ENCODE measurements around the gene UQCR11. TPM values are rescaled to one million over a fixed set of nuclear protein-coding genes. Genes with fewer than 3 reads are reported as not detected.

Gene UQCR11
- total RNA-seq, 2 donors from 2014 or later: 674 to 933 TPM

DNA sequence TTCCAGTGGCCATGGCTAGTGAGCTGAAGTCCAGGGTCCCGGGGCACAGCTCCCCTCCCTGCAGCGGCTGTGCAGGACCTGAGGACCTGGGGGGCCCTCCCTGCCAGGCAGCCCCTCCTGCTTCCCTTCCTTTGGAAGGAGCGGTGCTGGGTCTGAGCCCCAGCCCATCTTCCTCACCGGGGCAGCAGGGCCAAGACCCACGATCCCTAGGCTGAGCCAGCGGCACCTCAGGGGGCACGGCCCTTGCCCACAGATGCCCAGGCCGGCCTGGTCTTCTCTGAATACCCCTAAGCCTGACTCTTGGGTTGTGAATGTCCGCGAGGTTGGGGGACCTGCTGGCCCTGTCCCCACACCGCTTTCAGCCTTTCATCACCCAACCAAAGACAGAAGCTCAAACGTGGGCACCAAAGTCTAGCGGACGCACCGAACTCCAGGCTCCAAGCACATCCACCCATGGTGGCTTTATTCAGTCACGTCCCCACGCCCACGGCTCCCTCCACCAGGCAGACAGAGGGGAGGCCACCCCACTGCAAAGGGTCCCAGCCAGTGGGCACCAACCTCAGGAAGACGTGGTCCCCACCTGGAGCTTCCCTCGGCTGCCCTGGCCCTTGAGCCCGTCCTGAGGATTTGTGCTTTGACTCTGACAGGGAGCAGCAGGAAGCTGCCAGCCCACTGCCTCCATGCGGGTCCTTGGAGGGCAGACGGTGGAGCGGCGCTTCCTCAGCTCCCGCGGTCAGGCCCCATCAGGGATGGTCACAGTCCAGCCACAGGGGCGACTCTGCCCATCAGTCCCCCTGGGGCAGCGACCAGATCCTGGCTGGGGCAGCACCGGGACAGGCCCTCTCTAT, 28.8 kb downstream of the UQCR11 start:
- ATAC-seq (no peak), DNase-seq (no peak)

DNA sequence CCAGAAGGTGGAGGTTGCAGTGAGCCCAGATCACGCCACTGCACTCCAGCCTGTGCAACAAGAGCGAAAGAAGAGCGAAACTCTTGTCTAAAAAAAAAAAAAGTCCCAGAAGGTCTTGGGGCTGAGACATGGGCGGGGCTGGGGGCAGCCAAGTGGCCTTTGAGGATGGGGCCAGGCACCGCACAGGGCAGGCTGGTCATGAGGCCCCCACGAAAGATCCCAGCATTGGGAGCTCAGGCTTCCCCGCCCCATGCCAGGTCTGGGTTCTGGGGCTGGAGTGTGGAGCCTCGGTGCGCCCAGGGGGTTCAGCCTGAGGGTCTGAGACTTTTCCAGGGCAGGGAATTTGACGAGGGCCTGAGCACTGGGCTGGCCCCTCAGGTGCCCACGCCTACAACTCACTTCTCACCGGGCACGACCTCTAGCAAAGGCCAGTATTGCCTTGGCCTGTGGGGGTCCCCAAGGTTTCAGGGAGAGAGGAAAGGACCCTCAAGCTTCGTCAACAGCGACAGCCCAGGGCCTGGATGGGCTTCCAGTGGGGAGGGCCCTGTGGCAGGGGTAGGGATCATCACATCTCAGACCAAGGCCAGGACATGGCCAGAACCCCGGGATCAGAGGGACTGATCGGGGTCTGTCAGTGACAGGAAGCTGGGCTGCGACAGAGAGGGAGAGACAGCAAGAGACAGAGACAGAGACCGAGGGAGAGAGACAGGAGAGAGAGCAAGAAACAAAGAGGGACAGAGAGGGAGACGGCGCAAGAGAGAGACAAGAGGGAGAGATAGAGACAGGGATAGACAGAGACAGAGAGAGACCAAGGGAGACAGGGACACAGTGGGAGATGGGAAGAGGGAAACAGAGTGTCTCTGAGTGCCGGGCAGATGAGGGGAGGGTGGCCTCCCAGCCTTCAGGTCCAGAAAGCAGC, 29.7 kb downstream of the UQCR11 start:
- ATAC-seq (no peak), DNase-seq (no peak)
- intact Hi-C loops (cut with DNase I): no loop called here

More for the DNA sequence above, 28.8 kb downstream of the UQCR11 start:
- intact Hi-C loops (cut with DNase I): no loop called here

DNA sequence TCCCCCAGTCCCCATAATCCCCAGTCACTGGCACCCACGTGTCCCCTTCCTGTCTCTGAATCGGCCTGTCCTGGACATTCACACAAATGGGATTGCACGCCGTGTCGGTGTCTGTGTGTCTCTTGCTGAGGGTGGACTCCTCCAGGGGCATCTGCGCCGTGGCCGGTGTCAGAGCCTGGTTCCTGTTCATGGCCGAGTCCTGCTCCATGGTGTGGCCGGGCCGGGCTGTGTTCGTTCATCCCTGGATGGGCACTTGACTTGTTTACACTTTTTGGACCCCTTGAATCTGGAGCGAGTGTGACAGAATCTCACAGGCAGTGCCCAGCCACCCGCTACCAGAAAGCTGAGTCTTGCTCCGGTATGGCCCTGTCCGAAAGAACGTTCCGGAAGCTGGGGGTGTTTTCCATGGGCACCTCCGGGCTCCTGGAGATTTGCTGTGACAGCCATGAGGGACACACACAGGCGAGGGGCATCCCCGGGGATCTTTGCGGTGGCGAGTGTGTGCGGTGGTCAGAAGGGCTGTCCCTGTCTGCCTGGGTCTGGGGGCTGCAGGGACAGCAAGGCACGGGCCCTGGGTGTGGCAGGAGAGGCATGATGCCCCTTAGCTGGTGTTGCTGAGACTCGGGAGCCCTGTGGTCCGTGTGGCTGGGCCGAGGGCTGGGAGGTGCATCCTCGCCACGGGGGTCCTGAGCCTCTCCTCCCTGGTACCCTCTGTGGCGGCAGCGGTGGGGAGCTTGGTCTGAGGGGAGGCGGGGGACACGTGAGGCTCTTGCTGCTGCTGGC, 30.7 kb downstream of the UQCR11 start:
- no peak for ATAC-seq
- no peak for DNase-seq
- intact Hi-C loops (cut with DNase I): no loop called here

DNA sequence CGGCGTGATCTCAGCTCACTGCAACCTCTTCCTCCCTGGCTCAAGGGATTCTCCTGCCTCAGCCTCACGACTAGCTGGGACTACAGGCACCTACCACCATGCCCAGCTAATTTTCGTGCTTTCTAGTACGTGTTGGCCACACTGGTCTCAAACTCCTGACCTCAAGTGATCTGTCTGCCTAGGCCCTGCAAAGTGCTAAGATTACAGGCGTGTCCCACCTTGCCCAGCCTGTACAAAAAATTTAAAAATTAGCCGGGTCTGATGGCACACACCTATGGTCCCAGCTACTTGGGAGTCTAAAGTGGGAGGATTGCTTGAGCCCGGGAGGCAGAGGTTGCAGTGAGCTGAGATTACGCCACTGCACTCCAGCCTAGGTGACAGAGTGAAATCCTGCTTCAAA, 32.5 kb downstream of the UQCR11 start:
- DNase-seq (no peak), ATAC-seq (no peak)
- intact Hi-C loops (cut with DNase I): no loop called here

DNA sequence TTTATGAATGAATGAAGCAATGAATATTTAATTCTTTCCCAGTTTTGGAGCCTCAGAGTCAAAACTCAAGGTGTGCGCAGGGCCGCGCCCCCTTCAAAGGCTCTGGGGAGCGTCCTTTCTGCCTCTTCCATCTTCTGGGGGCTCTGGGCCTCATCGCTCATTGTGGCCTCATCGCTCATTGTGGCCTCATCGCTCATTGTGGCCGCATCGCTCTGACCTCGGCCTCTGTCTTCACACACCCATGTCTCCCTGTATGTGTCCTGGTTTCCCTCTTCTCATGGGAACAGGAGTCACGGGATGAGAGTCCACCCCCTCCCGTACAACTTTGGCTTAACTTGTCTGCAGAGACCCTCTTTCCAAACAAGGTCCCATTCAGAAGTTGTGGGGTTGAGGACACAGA, 33.9 kb downstream of the UQCR11 start:
- DNase-seq (no peak), ATAC-seq (no peak)
- intact Hi-C loops (cut with DNase I): no loop called here

DNA sequence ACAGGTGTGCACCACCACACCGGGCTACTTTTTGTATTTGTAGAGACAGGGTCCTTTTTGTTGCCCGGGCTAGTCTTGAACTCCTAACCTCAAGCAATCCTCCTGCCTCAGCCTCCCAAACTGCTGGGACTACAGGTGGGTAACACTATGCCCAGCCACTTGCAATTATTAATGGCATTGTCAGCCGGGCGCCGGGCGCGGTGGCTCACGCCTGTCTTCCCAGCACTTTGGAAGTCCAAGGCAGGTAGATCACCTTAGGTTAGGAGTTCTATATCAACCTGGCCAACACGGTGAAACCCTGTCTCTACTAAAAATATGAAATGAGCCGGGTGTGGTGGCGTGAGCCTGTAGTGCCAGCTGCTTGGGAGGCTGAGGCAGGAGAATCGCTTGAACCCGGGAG, 34.4 kb downstream of the UQCR11 start:
- ATAC-seq (no peak), DNase-seq (no peak)
- intact Hi-C loops (cut with DNase I): no loop called here

DNA sequence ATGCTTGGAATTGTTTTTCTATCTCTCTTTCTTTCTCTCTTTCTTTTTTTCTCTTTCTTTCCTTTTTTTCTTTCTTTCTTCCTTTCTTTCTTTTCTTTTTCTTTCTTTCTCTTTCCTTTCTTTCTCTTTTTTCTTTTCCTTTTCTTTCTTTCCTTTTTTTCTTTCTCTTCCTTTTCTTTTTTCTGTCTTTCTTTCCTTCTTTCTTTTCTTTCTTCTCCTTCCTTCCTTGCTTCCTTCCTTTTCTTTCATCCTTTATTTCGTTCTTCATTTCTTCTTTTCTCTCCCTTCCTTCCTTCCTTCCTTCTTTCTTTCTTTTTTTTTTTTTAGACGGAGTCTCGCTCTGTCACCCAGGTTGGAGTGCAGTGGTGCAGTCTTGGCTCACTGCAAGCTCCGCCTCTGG, 35.3 kb downstream of the UQCR11 start:
- DNase-seq (no peak), ATAC-seq (no peak)
- intact Hi-C loops (cut with DNase I): no loop called here

DNA sequence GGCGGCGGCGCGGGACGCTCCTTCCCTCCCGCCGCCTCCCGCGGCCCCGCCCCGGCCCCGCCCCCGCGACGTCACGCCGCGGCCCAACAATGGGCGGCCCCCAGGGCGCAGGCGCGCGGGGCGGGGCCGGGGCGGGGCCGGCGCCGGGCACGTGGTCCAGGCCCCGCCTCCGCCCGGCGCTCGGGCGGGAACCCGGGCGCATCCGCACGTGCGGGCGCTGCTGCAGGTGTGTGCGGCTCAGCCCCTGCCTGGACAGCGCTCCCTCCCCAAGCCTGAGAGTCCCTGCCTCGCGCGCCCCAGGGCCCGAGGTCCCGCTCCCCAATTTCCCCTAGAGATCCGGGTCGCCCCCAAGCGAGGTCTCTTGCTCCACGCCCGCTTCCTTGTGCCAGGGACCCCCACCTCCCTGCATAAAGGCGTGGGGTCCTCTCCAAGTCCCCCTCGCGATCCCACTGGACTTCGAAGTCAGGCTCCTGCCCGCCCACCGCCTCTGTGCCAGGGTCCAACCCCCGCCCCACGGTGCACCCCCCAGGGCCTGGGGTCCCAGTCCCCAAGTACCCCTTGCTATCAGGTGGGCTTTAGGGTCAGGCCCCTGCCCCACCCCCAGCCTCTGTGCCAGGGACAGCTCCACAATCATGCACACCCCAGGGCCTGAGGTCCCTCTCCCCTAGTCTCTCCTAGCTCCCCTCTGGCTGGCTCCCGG, 36.8 kb downstream of the UQCR11 start, which contains the start of gene MEX3D:
TSS of gene MEX3D (minus strand) at position 6 of the 700 bp plus-strand sequence. CDS start 267 bp downstream, outside the sequence.
- DNase-seq: peak; percentile 79
- intact Hi-C loops (cut with DNase I): no loop called here
- ATAC-seq: peak; percentile 74 to 87

DNA sequence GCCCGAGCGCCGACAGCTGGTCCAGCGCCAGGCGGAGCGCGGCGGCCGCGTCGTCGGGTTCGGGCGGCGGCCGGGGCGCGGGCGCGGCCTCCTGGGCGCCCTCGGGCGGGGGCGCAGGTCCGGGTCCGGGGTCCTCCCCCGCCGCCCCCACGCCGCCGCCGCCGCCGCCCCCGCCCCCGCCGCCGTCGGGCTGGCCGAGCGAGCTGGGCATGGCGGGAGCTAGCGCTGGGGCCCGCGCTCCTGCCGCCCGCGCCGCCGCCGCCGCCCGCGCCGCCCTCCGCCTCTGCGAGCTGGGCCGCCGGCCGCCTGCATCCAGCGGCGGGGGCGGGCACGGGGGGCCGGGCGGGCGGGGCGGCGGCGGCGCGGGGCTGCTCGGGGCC, 37.4 kb downstream of the UQCR11 start:
- ATAC-seq: no peak
- intact Hi-C loops (cut with DNase I): no loop called here
- DNase-seq: no peak

DNA sequence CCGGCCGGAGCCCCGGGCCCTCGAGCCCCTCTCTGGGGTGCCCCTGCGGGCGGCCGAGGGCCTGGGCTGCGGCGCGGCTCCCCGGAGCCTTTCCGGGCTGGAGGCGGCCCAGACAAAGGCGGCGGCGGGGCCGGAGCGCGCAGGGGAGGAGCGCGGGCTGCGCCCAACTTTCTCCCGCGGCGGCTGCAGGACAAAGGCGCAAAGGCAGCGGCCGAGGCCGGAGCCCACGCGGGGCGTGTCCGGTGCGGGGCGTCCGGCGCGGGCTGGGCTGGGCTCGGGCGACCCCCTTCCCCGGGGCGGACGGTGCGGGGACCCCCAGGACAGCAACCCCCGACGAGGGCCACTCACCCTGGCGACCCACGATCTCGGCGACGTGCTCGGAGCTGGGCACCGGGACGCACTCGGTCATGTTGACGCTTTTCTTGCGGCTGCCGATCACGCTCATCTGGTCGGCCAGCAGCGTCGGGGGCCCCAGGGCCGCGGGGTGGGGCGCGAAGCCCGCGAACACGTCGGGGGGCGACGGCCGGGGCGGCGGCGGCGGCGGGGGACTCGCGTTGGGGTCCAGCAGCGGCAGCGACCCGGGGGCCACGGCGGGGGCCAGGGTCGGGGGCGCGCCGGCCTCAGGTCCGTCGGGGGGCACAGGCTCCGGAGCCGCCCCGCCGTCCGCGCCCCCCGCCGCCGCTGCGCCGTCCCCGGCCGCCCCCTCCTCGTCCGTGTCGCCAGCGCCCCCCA, 38.0 kb downstream of the UQCR11 start:
- DNase-seq (peak; percentile 49), ATAC-seq (peak; percentile 51 to 57)
- intact Hi-C loops (cut with DNase I): no loop called here

DNA sequence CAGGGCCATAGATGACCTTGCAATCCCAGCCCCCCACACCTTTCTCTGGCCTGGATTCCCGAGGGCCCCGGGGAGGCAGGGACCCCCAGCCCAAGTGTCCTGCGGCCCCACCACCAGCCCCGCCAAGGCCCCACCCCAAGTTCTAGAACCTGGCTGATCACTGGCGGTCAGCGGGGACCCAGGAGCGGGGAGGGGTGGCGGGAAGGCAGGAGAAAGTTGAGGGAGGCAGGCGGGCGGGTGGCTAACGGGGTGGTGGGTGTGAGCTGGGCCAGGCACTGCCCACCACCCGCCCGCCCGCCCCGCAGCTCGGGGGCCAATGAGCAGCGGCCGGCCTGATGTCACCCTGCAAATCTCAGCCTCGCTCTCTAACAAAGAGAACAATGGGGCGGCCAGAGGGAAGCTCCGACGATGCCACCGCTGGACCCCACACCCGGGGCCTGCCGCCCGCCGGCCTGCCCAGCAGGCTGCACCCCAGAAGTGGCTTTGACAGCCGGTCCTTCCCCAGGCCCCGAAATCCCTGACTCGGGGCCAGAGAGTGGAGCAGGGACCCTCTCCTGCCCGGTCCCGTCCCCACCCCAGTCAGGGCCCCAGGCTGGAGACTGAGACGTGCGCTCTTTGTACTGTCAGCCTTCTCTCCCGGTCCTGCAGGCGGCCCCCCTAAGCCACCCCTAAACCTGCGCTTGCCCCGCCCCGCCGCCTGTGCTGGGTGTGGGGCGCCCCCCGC, 38.7 kb downstream of the UQCR11 start:
- intact Hi-C loops (cut with DNase I): no loop called here
- ATAC-seq (peak; percentile 88 to 89), DNase-seq (peak; percentile 74)

DNA sequence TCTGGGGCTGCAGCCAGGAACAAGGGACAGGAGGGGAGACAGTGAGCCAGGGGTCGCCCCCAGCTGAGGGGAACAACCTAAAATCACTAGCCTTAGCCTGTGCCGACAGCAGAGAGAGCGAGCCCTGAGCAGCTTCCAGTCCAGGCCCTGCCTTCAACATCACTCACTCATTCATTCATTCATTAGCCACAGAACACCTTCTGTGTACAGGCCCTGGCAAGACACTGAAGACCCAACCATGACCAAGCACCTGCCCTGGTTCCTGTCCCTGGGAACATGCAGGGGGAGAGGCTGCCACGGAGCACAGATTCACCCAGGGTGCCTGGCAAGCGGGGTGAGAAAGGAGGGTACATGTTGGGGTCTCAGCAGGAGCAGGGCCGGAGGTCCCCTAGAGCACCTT, 42.0 kb downstream of the UQCR11 start:
- ATAC-seq: no peak
- DNase-seq: no peak
- intact Hi-C loops (cut with DNase I): no loop called here

DNA sequence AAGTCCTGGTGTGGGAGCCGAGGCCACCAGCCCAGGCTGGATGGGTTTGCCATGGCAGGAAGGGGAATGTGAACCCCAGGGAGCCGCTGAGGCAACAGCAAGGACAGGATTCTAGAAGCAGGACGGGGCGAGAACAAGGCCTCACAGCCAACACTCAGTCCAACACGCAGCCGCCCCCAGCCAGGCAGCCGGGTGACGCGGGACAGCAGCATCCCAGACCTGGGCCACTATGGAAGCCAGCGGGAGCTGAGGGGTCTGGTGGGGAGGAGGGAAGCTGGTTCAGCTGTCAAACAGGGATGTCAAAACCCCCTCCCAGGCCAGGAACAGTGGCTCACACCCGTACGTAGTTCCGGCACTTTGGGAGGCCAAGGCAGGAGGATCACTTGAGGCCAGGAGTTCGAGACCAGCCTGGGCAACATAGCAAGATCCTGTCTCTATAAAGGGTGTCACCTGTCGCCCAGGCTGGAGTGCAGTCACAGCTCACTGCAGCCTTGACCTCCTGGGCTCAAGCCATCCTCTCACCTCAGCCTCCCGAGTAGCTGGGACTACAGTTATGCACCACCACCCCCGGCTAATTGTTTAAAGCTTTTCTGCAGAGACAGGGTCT, 43.9 kb downstream of the UQCR11 start:
- no peak for ATAC-seq
- intact Hi-C loops (cut with DNase I): no loop called here
- DNase-seq: no peak

DNA sequence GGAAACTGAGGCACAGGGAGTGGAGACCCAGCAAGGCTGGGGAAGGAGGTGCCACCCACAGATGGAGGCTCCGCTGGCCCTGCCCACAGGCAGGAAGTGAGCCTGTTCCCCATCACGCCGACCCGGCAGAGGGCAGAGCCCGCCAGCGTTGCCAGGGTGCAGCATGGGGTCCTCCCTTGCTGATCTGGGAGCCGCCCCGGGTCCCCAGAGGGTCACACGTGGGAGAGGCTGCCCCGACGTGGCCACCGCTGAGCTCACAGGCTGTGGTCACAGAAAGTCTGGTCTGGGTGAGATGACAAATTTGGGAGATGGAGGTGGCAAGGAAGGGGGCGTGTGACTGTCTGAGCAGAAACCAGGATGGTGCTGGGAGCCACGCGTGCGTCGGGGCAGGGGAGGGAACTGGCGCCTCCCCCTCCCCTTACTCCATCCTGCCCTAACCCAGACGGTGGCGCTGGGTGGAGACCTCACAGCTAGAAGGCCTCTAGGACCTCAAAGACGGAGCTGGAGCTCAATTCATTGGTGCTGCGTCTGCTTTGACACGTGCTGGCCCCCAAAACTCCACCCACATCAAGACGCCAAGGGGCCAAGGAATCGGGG, 44.9 kb downstream of the UQCR11 start:
- intact Hi-C loops (cut with DNase I): no loop called here
- ATAC-seq (no peak), DNase-seq (no peak)

DNA sequence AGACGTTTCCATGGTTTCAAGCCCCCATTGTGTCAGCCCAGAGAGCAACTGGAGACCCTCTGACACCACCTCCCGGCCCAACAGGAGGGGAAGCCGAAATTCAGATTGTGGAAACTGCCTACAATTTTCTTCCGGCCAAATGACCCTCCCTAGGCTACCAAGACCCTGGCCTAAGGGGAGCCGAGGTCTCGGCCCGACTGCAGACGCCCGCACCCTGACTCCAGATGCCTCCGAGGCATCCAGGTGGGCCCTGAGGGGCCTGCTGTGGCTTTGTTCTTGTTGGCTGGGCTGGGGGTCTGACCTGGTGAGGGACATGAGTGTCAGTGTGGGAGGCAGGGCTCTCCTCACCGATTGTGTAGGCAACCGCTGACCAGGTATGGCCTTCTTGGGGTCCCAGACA, 46.7 kb downstream of the UQCR11 start:
- DNase-seq (no peak), ATAC-seq (no peak)
- intact Hi-C loops (cut with DNase I): no loop called here

DNA sequence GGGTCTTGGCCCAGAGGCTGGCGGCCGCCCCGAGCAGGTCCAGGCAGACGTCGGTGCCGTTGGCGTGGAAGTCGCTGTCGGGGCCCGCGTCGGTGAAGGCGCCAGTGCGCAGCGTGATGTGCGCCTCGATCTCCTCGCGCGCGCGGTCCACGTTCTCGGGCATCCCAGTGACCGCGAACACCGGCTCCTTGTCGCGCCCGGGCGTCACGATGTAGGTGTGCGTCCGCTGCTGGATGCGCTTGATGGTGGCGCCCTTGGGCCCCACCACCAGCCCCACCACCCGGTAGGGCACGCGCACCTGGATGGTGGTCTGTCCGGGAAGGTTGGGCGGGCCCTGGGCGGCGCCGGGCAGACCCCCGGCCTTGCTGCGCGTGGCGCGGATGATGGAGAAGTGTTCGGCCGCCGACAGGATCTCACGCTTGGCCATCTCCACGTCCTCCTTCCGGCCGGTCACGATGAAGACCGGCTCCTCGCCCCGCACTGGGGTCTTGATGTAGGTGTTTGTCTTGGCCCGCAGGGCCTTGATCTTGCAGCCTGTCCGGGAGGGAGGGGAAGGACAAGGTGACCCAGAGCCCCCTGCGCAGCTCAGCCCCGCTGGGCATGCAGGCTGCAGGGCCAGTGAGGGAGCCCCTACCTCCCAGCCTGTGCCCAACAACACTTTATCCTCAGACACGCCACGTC, 48.7 kb downstream of the UQCR11 start:
- ATAC-seq (no peak), DNase-seq (no peak)
- intact Hi-C loops (cut with DNase I): no loop called here
